Esophagus (tissue), 2 donors: ENCODE results near the gene PBX1. TPM values are rescaled to one million over a fixed set of nuclear protein-coding genes. Genes with fewer than 3 reads are reported as not detected.
A peak's percentile ranks its signal among the peaks of the same experiment; 100 is the strongest.

Source experiments
- H3K27ac ChIP-seq, 2 donors: one replicate each; pipeline ENCODE4 v1.5.1; 2013; ENCODE audit warnings: low read depth in 2 of 2, mild to moderate bottlenecking in 2 of 2, inconsistent platforms in 1 of 2, low read length in 1 of 2, moderate library complexity in 1 of 2
- H3K27me3 ChIP-seq, 2 donors: one replicate each; pipeline ENCODE4 v1.6.1; 2013; ENCODE audit warnings: low read length in 2 of 2, control low read depth in 1 of 2, mild to moderate bottlenecking in 1 of 2; ENCODE audit not compliant: insufficient read depth in 2 of 2, control insufficient read depth in 1 of 2
- H3K36me3 ChIP-seq, 2 donors: one replicate each; pipeline ENCODE4 v1.6.1; 2013; ENCODE audit warnings: low read length in 1 of 2; ENCODE audit not compliant: control insufficient read depth in 2 of 2, insufficient read depth in 2 of 2
- H3K4me1 ChIP-seq, 2 donors: one replicate each; pipeline ENCODE4 v1.6.1; 2013; ENCODE audit warnings: low read length in 1 of 2; ENCODE audit not compliant: control insufficient read depth in 2 of 2, insufficient read depth in 2 of 2
- H3K4me3 ChIP-seq, 2 donors: one replicate each; pipeline ENCODE4 v1.5.1; 2013; ENCODE audit warnings: low read length in 2 of 2, mild to moderate bottlenecking in 2 of 2, low read depth in 1 of 2, moderate library complexity in 1 of 2
- H3K9me3 ChIP-seq, 2 donors: one replicate each; pipeline ENCODE4 v1.6.1; 2013; ENCODE audit warnings: mild to moderate bottlenecking in 2 of 2, low read depth in 1 of 2, low read length in 1 of 2, moderate library complexity in 1 of 2; ENCODE audit not compliant: control insufficient read depth in 2 of 2, insufficient read depth in 1 of 2
- WGBS, 2 donors: extraction: QIAGEN DNeasy Blood & Tissue Kit; methylation state at CpG; one replicate each; pipeline ENCODE4 v1.1.7; 2013; 5-methylcytosine and 5-hydroxymethylcytosine counted together
- polyA plus RNA-seq, 2 donors: library from polyadenylated mRNA; stranded (reverse); fragments of 200-250 nt; gene quantifications; one replicate each; pipeline ENCODE4 v1.2.3, GENCODE V29; 2013
- donor health status: healthy with polysubstance abuse.
- donor health status: Bipolar disorder and iron deficiency.

The PBX1 gene
- polyA plus RNA-seq, 2 donors, result 8.1 to 10.5 TPM

GRCh38 chr1:164667001-164667400, 108.0 kb downstream of the PBX1 start:
- H3K27me3 ChIP-seq, result no peaks in the 10 kb centered on the region
- no peak overlapping the region for H3K4me3 ChIP-seq
- H3K36me3 ChIP-seq, result peaks cover 0 to 2% of the 10 kb centered on the region in 2 donors
- 76 to 86% methylated on average over 2 of the region's 2 CpGs for WGBS, 2 donors
- H3K27ac ChIP-seq, result no peak overlapping the region
- H3K4me1 ChIP-seq, result peaks cover 10 to 18% of the 10 kb centered on the region in 2 donors
- no peaks in the 10 kb centered on the region for H3K9me3 ChIP-seq

- Histone ChIP-seq H3K36me3 (peaks cover 0 to 2% of the 10 kb centered on the region in 2 donors), H3K27ac (no peak overlapping the region), H3K27me3 (no peaks in the 10 kb centered on the region), H3K4me1 (peaks cover 10 to 15% of the 10 kb centered on the region in 2 donors), H3K4me3 (no peak overlapping the region), H3K9me3 (no peaks in the 10 kb centered on the region)
- 69 to 74% methylated on average over 5 of the region's 5 CpGs for WGBS, 2 donors
Measured at GRCh38 chr1:164667600-164667999, 108.6 kb downstream of the PBX1 start.

GRCh38 chr1:164668491-164669400, 109.8 kb downstream of the PBX1 start:
- H3K27ac ChIP-seq, result no peak overlapping the region
- H3K27me3 ChIP-seq, result no peaks in the 10 kb centered on the region
- 90 to 93% methylated on average over 20 of the region's 20 CpGs for WGBS, 2 donors
- peaks cover 0 to 2% of the 10 kb centered on the region in 2 donors for H3K36me3 ChIP-seq
- H3K4me1 ChIP-seq, result peaks cover 10 to 12% of the 10 kb centered on the region in 2 donors
- H3K9me3 ChIP-seq, result no peaks in the 10 kb centered on the region
- H3K4me3 ChIP-seq, result no peak overlapping the region

- WGBS, 2 donors, result 92 to 96% methylated on average over 1 of the region's 1 CpG
- Histone ChIP-seq H3K9me3 (no peaks in the 10 kb centered on the region), H3K36me3 (no peaks in the 10 kb centered on the region), H3K4me3 (no peak overlapping the region), H3K4me1 (peaks cover 6 to 12% of the 10 kb centered on the region in 2 donors), H3K27me3 (no peaks in the 10 kb centered on the region), H3K27ac (peak overlapping the region; percentile 9 to 26)
Measured at GRCh38 chr1:164670026-164670425, 111.0 kb downstream of the PBX1 start.

- WGBS, 2 donors, result 72 to 74% methylated on average over 6 of the region's 6 CpGs
- H3K27ac ChIP-seq, result no peak overlapping the region
Measured at GRCh38 chr1:164670786-164671185, 111.8 kb downstream of the PBX1 start.

GRCh38 chr1:164671323-164671965, 112.5 kb downstream of the PBX1 start:
- Histone ChIP-seq H3K4me3 (no peak overlapping the region), H3K27me3 (no peaks in the 10 kb centered on the region), H3K36me3 (no peaks in the 10 kb centered on the region), H3K9me3 (no peaks in the 10 kb centered on the region), H3K4me1 (peaks cover 6 to 17% of the 10 kb centered on the region in 2 donors), H3K27ac (peak overlapping the region; percentile 59 to 68)
- 35 to 54% methylated on average over 7 of the region's 7 CpGs for WGBS, 2 donors

More at GRCh38 chr1:164670786-164671185, 111.8 kb downstream of the PBX1 start:
- Histone ChIP-seq H3K9me3 (no peaks in the 10 kb centered on the region), H3K4me3 (no peak overlapping the region), H3K36me3 (no peaks in the 10 kb centered on the region), H3K4me1 (peaks cover 6 to 15% of the 10 kb centered on the region in 2 donors), H3K27me3 (no peaks in the 10 kb centered on the region)

GRCh38 chr1:164671966-164672571, 113.1 kb downstream of the PBX1 start:
- H3K36me3 ChIP-seq, result no peaks in the 10 kb centered on the region
- no peak overlapping the region for H3K4me3 ChIP-seq
- WGBS, 2 donors, result 34 to 51% methylated on average over 7 of the region's 7 CpGs
- no peaks in the 10 kb centered on the region for H3K27me3 ChIP-seq
- H3K27ac ChIP-seq, result peak overlapping the region; percentile 46 to 50
- H3K9me3 ChIP-seq, result no peaks in the 10 kb centered on the region
- peaks cover 6 to 17% of the 10 kb centered on the region in 2 donors for H3K4me1 ChIP-seq

- H3K4me3 ChIP-seq, result no peak overlapping the region
- no peaks in the 10 kb centered on the region for H3K27me3 ChIP-seq
- 66 to 79% methylated on average over 3 of the region's 3 CpGs for WGBS, 2 donors
- H3K36me3 ChIP-seq, result no peaks in the 10 kb centered on the region
- H3K9me3 ChIP-seq, result no peaks in the 10 kb centered on the region
- peak overlapping the region in 1 of 2 donors; percentile 19 for H3K27ac ChIP-seq
- peaks cover 6 to 17% of the 10 kb centered on the region in 2 donors for H3K4me1 ChIP-seq
Measured at GRCh38 chr1:164672588-164672987, 113.6 kb downstream of the PBX1 start.

GRCh38 chr1:164673584-164674214, 114.7 kb downstream of the PBX1 start:
- 90 to 91% methylated on average over 14 of the region's 14 CpGs for WGBS, 2 donors
- Histone ChIP-seq H3K4me1 (peaks cover 3 to 17% of the 10 kb centered on the region in 2 donors), H3K9me3 (no peaks in the 10 kb centered on the region), H3K27ac (no peak overlapping the region), H3K27me3 (no peaks in the 10 kb centered on the region), H3K36me3 (no peaks in the 10 kb centered on the region), H3K4me3 (no peak overlapping the region)
